GM18951 (cell line): ENCODE measurements around the gene CDH19.

Experiments used
- POLR2A ChIP-seq: IDR thresholded peaks from 4 replicates; pipeline ENCODE4 v1.6.1; 2011; ENCODE audit warnings: mild to moderate bottlenecking; ENCODE audit not compliant: insufficient read length, insufficient read depth; ENCODE audit errors: extremely low read depth
- in situ Hi-C: fragments of 300-500 bp; cut with MboI; formaldehyde crosslinking; loops from one replicate; pipeline ENCODE4 v1.12.0; 2022; ENCODE audit warnings: low sequenced_read_pairs, mixed read lengths, inconsistent platforms; ENCODE audit not compliant: unreplicated experiment

Gene CDH19

GRCh38 chr18:66616523-66616983, 12.7 kb upstream of the CDH19 start:
- in situ Hi-C loops, result no loop called here
- TF ChIP-seq POLR2A, result no peak

- no peak for TF ChIP-seq POLR2A
- in situ Hi-C loops, result no loop called here
Measured at GRCh38 chr18:66615176-66615575, 11.3 kb upstream of the CDH19 start.

DNA sequence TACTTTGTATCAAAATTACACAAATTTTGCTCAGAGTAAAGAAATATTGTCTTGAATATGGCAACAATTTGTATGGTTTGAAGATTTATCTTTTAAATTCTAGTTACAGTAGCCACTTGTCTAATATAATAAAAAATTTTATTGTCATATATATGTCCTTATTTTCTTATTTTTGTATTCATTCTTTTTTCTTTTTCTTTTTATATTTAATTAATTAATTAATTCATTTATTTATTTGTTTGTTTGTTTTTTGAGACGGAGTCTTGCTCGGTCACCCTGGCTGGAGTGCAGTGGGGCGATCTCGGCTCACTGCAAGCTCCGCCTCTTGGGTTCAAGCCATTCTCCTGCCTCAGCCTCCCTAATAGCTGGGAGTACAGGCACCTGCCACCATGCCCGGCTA, 3.7 kb upstream of the CDH19 start:
- in situ Hi-C loops, result no loop called here
- TF ChIP-seq POLR2A, result no peak

DNA sequence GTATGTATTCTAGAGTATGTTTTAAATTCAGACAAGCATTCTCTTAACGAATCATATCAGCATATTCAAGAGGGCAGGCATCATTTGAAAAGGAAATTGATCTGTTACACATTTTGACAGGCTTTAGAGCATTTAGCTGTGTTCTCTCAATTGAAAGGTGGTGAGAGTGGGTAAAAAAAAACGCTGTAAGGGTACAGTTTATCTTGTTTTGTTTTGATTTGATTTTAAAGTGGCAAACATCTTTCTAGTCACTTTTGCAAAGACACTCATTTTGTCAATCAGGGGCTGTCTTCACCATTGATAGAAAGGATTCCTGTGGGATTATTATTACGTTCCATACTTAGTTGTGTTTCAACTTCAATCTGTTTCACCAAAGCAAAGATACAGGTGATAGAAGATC, 2.2 kb downstream of the CDH19 start:
- in situ Hi-C loops, result no loop called here
- TF ChIP-seq POLR2A, result no peak

GRCh38 chr18:66599190-66599589, 4.7 kb downstream of the CDH19 start:
- TF ChIP-seq POLR2A, result no peak
- in situ Hi-C loops, result no loop called here

DNA sequence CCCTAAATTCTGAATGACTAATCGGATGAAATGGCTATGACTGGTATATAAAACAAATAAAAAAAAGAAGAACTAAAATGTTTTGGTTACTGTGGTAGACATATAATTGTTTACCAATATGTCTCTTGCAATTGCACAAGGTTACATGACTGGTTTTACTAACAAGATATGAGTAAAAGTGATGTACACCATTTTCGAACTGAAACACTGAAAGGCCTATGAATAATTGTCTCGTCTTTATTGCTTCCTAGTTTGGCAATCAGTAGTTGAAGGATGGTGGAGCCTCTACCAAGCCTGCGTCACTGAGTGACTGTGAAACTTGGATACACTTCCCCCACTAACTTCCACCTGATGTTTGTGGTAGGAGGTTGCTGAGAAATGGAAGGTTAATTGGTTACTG, 16.5 kb downstream of the CDH19 start:
- in situ Hi-C loops, result no loop called here
- no peak for TF ChIP-seq POLR2A

DNA sequence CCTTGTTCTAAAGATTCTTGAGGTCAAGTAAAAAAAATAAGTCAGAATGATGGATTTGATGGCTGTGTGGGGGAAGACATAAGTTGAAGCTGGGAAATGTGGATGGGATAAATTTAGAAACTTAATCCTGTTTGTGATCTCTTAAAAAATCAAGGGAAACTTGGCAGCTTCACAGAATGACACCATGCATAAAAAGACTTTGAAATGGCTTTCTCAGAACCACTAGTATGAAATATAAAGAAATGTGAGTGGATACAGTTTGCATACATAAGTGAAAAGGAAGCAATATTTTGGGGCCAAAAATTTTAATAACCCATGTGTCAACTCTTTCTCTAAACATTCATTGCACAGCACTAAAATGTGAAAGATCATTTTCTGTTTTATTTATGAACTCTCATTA, 21.7 kb downstream of the CDH19 start:
- in situ Hi-C loops, result no loop called here
- no peak for TF ChIP-seq POLR2A

- no peak for TF ChIP-seq POLR2A
- in situ Hi-C loops, result no loop called here
Measured at GRCh38 chr18:66575263-66575662, 28.6 kb downstream of the CDH19 start.

GRCh38 chr18:66571845-66572244, 32.0 kb downstream of the CDH19 start:
- no peak for TF ChIP-seq POLR2A
- in situ Hi-C loops, result no loop called here

GRCh38 chr18:66566616-66567015, 37.3 kb downstream of the CDH19 start:
- in situ Hi-C loops, result no loop called here
- no peak for TF ChIP-seq POLR2A

GRCh38 chr18:66564236-66564635, 39.7 kb downstream of the CDH19 start:
- in situ Hi-C loops, result no loop called here
- no peak for TF ChIP-seq POLR2A

DNA sequence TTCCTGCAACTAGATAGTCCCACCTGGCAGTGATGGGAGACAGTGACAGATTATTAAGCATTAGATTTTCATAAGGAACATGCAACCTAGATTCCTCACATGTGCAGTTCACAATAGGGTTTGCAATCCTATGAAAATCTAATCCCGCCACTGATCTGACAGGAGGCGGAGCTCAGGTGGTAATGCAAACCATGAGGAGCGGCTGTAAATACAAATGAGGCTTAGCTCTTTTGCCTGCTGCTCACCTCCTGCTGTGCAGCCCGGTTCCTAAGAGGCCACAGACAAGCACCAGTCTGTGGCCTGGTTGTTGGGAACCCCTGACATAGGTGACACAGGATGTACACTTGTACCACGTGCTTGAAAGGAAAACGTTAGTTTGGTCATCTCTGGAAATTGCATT, 41.6 kb downstream of the CDH19 start:
- in situ Hi-C loops, result no loop called here
- no peak for TF ChIP-seq POLR2A

- in situ Hi-C loops, result no loop called here
- TF ChIP-seq POLR2A, result no peak
Measured at GRCh38 chr18:66560094-66560493, 43.8 kb downstream of the CDH19 start.

GRCh38 chr18:66558773-66559172, 45.1 kb downstream of the CDH19 start:
- in situ Hi-C loops, result no loop called here
- TF ChIP-seq POLR2A, result no peak

DNA sequence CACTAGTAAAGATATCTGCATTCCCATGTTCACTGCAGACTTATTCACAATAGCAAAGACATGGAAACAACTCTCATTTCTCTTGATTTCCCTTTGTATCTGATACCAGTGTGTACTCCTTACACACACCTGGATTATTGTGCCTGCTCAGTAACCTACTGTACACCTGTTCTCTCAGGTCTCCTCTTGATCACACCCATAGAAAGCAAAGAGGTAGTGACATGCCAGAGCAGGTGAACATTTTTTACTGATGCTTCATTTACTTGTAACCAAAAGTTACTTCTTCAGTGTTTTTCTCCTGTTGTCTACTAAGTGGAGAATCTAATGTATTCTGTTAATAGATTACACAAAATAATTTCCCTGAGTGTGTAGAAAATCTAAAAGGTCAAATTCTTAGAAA, 46.8 kb downstream of the CDH19 start:
- in situ Hi-C loops, result no loop called here
- no peak for TF ChIP-seq POLR2A
